Kasumi-1 (cell line): ENCODE results near the gene C11orf86.
"Not testable (repeated sequence)": the region's sequence is repeated elsewhere in the genome, so short reads cannot be mapped to it uniquely, and the experiment has no call there.

Experiments
- DNase-seq, 2 experiments: peaks; one replicate each; lab custom pipeline; 2025; lab: John Stamatoyannopoulos, UW

The C11orf86 gene

DNA sequence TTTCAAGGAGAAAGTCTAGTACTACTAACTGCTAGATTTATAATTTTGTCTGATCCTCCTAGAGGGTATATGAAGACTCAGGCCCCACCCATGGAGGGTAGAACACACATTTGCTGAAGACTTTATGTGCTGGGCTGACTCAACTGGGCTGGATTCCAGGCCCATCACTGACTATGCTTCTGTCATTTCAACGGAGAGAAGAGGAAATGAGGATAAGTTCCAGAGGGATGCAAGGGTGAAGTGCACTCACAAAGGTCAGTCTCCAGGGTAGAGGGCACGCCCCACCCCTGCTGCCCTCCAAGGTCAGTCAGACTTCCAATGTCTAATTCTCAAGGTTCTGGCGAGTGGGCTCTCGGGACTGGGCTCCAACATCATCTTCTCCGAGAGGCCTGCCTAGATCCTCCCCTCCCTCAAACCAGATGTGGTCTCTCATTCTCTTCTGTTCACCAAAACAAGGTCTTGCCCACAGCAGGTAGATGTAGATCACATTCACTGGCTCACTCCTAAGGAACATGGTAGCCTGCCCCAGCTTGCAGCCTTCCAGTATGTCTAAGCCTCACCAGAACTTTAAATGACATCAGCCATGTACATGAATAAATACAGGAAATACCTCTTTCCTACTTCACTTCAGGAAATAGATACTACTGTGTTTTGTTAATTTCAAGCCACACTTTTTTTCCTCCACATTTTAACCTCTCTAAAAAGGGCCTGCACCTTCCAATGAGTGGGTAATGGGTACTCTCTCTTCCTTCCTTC is 7.3 kb upstream of the C11orf86 start:
- no peak for DNase-seq

DNA sequence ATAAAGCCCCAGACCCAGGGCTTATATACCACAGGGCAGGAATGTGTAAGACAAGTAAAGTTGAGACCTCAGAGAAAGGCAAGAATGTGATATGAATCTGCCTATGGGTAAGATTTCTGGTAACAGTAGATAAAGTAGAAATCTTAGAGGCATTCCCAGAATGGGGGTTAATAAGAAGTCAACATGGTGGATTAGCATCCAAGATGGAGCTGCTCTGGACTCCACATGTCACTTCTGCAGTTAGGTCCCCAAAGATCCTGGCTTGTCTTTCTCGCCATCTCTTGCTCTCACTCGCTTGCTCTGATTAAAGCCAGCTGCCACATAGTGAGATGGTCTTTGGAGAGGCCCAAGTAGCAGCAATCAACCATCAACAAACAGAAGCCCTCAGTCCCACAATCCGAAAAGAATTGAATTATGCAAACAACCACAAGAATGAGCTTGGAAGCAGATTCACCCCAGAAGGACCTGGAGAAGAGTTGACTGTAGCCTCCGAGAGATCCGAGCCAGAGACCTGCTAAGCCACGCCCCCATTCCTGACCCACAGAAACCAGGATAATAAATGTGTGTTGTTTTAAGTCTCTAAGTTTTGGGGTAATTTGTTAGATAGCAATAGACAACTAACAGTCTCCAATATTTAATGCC is 5.4 kb upstream of the C11orf86 start:
- no peak for DNase-seq

DNA sequence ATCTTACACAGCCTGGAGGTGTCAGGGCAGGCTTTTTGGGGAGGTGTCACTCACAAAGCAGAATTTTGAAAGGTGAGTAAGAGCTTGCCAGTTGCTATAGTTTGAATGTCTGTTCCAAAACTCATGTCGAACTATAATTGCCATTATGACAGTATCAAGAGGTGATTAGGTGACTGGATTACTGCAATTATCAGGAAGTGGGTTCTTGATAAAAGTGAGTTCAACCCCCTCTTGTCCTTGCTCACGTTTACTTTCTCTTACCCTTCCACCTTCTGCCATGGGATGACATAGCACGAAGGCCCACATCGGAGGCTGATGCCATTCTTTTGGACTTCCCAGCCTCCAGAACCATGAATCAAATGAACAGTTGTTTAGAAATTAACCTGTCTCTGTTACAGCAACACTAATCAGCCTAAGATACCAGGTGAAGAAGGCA is 4.7 kb upstream of the C11orf86 start:
- no peak for DNase-seq

DNA sequence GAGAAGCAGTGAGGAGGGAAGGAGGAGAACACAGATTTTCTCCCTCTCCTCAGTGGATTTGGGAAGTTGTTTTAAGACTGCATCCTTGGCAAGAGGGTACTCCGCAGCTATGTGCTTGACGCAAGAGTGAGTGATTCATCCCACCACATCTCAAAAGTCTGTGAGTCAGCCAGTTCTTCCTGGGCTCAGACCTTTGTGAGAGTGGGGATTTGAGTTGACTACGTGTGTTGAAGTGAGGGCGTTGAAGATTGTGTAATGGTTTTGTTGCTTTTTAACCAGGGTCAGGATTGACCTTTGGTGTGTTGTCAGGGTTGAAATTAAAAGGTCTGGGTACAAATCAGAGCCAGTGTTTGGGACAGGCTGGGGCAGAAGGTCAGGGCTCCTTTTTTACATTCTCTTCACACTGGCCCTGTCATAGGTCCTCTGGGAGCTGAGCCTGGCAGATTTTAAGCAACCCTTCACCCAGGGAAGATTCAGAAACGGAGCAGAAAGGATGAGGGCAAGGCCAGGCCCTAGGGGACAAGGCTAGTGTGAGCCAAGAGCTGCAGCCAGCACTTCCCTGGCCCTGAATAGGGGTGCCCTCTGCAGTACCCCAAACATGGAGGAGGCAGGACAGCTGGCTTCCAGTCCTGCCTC is 4.2 kb upstream of the C11orf86 start:
- peak; percentile 72 to 80 for DNase-seq

DNA sequence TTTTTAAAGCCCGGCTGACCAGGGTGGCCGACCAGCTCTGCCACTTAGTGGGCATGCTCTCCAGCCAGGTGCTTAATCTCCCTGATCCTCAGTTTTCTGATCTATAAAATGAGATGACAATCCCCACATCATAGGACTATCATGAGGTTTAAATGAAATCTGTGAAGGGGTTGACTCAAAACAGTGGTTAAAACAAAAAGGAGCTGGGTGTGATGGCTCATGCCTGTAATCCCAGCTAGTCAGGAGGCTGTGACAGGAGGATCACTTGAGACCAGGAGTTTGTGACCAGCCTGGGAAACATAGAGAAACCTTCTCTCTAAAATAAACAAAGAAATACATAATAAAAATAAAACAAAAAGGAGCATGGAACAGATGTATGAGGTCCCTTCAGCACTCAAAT is 3.6 kb upstream of the C11orf86 start:
- DNase-seq = no peak

DNA sequence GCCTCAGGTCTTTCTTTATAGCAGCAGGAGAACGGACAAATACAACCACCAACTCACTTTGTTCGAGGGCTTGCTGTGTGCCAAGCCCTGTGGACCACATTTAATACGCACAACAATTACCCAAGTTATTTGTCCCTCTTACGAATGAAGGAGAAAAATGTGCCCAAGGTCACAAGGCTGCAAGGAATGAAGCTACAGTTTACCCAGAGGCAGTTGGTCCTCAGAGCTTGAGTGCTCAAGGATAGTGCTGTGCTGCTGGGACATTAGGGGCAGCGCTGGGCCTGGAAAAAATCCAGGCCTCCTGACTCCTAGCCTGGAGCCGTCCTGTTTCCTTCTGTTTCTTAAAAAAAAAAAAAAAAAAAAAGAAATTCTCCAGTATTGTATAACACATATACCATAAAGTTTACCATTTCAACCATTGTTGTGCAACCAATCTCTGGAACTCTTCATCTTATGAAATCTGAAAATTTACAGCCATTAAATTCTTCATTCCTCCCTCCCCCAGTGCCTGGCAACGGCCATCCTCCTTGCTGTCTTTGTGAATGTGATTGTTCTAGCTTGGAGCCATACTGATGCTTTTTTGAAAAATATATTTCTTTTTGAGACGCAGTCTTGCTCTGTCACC is 1.0 kb upstream of the C11orf86 start:
- DNase-seq = no peak

DNA sequence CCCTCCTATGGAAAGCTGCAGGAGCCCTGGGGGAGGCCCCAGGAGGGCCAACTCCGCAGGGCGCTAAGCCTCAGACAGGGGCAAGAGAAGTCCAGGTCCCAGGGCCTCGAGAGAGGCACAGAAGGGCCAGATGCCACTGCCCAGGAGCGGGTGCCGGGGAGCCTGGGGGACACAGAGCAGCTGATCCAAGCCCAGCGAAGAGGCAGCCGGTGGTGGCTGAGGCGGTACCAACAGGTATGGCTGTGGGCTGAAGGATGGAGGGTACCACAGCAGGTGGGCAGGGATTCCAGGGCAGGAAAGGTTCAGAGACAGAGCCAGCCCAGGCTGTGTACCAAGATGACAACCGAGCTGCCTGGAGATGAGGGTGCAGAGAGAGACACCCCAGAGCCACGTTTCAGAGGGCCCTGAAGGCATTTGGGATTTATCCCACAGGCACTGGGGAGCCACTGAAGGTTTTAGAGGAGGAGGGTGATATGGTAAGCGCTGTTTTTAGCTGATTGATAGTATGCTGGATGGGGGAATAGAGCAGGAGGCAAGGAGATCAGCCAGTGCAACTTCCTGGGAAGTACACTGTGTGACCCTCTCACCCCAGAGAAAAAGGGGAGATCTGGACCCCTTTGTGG is 412 bp downstream of the C11orf86 start:
- no peak for DNase-seq

DNA sequence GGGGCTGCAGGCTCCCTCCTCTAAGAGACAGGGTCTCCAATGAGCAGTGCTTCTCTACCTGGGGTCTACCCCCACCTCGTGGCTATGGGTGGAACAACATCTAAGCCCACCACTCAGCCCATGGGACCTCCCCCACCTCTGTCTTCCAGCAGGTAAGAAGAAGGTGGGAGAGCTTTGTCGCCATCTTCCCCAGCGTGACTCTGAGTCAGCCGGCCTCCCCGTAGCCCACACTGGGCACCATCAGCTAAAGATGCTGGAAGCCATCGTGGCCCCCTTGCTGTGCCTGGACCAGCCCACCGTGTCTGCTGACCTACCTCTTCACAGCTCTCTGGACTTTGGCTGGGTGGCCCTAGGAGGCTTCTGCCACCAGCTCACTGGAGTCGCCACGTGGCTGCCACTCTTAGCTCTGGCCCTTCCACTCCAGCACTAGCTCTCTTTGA is 944 bp downstream of the C11orf86 start:
- DNase-seq = peak in 1 of 2 experiments; percentile 8

DNA sequence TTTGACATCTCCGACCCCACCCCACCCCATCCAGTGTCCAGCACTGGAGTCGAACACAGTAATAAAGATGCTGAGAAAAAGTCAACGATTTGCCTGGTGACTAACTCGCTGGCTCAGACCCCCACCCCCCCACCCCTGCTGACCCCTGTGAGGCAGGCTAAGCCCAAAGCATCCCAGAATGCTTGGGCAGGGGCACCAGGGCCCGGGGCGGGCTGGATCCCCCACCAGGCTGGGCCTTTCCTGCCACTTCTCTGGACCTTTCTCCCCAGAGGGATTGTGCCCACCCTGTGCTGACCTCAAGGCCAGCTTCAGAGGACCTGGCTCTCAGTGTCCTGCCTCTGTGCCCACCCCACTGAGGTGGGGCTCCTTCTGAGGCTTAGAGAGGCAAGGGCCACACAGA is 1.8 kb downstream of the C11orf86 start:
- no peak for DNase-seq

DNA sequence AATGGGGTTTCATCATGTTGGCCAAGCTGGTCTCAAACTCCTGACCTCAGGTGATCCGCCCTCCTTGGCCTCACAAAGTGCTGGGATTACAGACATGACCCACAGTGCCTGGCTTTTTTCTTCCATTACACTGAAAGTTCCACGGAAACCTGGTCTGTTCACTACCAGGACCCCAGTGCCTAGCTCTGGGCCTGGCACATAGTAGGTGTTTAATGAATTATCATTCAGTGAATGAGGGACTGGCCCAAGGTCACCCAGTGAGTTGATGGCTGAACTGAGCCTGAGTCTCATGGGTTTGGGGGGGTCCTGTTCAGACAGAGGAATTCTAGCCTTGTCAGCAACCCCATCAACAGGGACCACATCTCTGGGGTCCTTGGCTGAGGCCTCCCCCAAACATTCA is 3.1 kb downstream of the C11orf86 start:
- no peak for DNase-seq

DNA sequence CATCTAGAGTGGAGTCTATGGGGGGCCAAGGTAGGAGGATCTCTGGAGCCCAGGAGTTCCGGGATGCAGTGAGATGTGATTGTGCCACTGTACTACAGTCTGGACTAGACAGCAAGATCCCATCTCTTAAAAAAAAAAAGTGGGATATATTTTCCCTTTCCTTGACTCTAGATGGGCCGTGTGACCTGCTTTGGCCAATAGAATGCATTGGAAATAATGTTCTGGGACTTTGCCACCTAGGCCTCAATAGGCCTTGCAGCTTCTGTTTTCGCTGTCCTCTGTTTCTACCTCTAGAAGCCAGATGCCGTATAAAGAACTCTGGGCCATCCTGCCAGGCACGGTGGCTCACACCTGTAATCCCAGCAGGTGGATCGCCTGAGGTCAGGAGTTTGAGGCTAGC is 3.6 kb downstream of the C11orf86 start:
- DNase-seq = no peak

DNA sequence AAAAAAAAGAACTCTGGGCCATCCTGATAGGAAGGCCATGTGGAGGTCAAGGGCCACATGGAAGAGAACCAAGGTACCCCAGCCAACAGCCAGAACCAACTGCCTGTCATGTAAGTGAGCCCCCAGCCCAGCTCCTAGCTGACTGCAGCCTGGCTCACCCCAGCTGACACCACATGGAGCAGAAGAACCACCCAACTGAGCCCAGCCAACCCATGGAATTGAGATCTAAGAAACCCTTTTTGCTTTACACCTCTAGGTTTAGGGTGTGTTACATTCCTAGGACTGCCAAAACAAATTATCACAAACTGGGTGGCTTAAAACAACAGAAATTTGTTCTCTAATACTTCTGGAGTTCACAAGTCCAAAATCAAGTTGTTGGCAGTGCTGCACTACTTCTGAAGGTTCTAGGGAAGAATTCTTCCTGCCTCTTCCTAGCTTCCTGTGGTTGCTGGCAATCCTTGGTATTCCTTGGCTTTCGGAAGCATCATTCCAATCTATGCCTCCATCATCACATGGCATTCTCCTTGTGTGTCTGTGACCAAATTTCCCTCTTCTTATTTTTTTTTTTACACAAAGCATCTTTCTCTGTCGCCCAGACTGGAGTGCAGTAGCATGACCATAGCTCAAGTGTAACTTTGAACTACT is 4.4 kb downstream of the C11orf86 start:
- no peak for DNase-seq

DNA sequence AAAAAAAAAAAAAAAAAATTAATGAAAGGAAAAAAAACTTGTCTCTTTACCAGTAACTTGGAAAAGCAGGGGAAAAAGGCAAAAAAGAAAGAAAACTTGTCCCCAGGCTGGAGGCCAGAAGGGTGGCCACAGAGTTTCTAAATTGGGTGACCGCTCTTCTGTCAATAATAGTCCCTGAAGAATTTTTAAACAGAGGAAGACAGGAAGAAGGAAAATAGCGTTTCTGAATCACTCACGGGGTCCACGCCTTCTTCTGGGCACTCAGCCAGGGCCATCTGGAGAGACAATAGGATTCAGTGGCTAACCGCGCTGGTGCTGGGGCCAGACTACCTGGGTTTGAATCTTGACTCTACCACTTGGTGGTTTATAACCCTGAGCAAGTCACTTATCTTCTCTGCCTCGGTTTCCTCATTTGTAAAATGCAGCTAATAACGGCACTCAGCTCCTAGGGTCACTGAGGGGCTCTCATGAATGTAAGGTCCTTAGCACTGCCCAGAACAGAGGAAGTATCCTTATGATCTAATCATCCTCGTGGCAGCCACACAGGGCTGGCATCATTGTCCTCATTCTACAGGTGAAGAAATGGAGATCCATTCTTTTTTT is 7.0 kb downstream of the C11orf86 start:
- peak; percentile 84 to 89 for DNase-seq

DNA sequence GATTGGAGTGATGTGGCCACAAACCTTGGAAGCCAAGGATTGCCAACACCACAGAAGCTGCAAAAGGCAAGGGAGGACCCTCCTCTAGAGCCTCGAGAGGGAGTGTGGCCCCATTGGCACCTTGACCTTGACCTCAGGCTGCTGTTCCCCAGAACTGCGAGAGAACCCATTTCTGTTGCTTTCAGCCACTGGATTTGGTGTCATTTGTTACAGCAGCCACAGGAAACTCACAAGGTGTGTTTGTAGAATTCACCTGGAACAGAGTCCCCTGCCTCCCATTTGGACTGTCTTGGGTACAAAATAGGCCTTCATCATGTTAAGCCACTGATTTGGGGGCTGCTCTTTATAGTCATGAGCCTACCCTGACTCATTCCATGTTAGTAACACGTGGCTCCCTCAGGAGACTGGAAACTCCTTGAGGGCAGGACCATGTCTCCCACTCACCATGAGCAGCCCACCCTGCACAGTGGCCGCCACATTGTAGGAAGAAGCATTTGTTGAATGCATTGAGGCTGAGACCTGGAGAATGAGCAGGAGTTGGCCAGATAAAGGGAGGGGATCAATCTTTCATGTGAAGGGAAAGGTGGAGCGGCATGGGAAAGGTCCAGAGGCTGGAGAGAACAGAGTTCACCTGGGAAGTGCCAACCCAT is 8.3 kb downstream of the C11orf86 start:
- no peak for DNase-seq

DNA sequence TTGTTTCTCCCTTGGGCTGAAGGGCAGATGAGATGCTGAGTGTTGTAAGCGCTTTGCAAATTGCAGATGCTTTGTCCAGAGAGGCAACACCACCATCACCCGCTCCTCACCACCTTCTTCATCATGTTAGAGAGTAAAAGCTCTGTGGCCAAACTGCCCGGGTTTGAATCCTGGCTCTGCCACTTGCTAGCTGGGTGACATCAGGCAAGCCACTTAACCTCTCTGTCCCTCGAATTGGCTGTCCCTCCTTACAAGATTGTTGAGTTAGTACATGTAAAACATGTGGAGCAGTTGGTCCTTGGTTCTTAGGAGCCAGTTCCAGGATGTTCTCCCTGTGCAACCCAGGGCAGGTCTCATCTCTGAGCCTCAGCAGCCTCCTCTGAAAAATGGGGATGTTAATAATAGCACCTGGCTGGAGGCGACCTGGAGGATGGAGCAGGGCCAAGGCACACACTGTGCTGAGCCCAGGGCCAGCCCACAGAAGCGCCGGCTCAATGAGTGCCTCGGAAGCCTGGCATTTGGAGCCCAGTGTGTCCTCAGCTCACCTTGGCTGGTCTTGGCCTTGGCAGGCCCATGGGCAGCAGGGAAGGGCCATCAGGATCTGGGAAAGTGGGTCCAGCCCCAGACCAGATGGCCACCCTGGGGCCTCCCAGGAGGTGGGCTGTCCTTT is 10.5 kb downstream of the C11orf86 start:
- no peak for DNase-seq

DNA sequence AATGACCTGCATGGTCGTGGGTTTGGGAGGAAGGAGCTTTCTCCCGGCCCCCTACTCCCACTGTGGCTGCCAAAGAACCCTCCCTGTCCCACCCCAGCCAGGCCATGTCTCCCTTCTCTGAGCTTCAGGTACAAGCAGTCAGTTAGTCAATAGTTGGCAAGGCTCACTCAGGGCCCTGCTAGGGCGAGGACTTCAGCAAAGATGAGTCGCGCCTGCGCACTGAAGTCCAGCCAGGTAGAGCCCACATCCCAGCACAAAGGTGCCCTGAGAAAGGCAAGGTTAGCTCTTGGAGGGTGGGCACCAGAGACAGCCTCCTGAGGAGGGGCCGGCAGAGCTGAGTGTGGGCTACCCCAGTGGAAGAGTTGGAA is 11.1 kb downstream of the C11orf86 start:
- no peak for DNase-seq

DNA sequence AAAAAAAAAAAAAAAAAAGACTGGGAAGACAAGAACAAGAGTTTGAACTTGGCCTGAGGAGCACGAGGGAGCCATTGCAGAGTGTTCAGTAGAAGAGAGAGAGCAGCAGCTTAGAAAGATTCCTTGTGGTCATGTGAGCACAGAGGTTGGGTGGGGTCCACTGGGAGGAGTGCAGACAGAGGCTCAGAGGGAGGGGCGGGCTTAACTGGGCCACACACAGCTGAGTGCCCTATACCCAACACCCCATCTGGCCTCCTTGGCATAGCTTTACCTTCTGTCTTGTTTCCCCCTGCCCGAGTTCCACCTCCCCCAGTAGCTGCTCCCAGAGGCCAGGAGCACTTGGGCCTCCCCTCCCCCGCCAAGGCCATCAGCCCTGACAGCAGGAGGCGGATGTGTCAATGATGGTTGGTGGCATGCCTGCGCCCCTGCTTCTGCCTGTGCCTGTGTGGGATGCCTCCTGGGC is 12.1 kb downstream of the C11orf86 start:
- no peak for DNase-seq

DNA sequence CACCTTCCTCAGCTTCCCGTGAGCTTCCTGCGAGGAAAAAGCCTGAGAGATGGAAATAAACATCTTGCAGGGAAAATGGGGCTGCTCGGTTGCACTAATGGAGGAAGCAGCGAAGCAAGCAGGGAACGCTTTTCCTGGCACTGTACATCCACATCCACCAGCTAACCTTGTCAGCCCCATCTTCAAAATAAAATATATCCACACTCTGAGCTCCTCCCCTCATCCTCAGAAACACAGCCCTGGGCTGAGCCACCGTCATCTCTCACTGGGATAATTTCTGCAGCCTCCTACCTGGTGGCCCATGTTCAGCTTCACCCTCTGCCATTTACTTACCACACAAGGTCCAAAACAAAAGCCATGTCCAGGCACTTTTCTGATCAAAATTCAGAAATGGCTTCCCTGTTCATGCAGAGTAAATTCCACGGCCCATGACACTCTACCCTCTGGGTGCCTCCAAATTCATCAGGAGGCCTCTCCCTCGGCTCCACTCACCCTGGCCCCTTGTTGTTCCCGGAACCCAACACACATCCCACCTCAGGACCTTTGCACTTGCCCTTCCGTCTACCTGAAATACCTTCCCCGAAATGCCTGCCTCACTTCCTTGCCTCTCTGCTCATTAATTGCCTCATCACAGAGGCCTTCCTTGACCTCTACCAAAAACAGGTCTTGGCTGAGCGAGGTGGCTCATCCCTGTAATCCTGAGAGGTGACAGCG is 13.0 kb downstream of the C11orf86 start:
- DNase-seq = no peak

DNA sequence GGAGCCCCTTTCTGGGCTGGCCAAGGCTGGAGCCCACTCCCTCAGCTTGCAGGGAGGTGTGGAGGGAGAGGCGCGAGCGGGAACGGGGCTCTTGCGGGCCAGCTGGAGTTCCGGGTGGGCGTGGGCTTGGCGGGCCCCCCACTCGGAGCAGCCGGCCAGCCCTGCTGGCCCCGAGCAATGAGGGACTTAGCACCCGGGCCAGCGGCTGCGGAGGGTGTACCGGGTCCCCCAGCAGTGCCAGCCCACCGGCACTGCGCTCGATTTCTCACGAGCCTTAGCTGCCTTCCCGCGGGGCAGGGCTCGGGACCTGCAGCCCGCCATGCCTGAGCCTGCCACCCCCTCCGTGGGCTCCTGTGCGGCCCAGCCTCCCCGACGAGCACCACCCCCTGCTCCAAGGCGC is 13.6 kb downstream of the C11orf86 start:
- not testable (repeated sequence) for DNase-seq

DNA sequence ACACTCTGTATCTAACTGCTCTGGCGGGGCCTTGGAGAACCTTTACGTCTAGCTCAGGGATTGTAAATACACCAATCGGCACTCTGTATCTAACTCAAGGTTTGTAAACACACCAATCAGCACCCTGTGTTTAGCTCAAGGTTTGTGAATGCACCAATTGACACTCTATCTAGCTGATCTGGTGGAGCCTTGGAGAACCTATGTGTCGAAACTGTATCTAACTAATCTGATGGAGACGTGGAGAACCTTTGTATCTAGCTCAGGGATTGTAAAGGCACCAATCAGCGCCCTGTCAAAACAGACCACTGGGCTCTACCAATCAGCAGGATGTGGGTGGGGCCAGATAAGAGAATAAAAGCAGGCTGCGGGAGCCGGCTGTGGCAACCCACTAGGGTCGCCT is 14.3 kb downstream of the C11orf86 start:
- DNase-seq = not testable (repeated sequence)
